Measurements from ENCODE around the gene CDH13. TPM values are rescaled to one million over a fixed set of nuclear protein-coding genes. Genes with fewer than 3 reads are reported as not detected.

CDH13 gene
- total RNA-seq, 1 donor from 2014 or later, result not detected

DNA sequence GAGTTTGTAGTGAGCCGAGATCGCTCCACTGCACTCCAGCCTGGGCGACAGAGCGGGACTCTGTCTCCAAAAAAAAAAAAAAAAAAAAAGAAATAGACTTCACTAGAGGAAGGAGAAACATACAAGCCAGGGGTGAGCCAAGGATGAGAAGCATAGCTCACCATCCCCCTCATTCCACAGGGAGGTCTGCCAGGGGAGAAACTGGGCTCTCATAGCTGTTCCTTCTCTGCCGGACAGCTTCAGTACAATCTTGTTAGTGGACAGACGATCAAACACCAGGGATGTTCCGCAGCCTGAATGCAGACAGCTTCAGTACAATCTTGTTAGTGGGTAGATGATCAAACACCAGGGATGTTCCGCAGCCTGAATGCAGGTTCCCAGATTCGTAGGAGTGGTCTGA lies 509.6 kb downstream of the CDH13 start:
- DNase-seq (no peak), ATAC-seq (ENCODE audit: low read depth) (no peak)
- intact Hi-C loops (cut with micrococcal nuclease), result no loop called here
- Mint-ChIP-seq H3K4me1 (peaks cover 4% of the 10 kb centered on the region), H3K36me3 (ENCODE audit: low read depth) (no peaks in the 10 kb centered on the region), H3K9me3 (peaks cover under 1% of the 10 kb centered on the region), H3K27me3 (no peaks in the 10 kb centered on the region), H3K27ac (no peak overlapping the region), H3K4me3 (no peak overlapping the region)
- TF ChIP-seq, protein P1, sequence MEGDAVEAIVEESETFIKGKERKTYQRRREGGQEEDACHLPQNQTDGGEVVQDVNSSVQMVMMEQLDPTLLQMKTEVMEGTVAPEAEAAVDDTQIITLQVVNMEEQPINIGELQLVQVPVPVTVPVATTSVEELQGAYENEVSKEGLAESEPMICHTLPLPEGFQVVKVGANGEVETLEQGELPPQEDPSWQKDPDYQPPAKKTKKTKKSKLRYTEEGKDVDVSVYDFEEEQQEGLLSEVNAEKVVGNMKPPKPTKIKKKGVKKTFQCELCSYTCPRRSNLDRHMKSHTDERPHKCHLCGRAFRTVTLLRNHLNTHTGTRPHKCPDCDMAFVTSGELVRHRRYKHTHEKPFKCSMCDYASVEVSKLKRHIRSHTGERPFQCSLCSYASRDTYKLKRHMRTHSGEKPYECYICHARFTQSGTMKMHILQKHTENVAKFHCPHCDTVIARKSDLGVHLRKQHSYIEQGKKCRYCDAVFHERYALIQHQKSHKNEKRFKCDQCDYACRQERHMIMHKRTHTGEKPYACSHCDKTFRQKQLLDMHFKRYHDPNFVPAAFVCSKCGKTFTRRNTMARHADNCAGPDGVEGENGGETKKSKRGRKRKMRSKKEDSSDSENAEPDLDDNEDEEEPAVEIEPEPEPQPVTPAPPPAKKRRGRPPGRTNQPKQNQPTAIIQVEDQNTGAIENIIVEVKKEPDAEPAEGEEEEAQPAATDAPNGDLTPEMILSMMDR (IDR thresholded peaks at IDR 0.05), result no peak
- ChIA-PET POLR2A (no interaction called here), CTCF (no interaction called here)

DNA sequence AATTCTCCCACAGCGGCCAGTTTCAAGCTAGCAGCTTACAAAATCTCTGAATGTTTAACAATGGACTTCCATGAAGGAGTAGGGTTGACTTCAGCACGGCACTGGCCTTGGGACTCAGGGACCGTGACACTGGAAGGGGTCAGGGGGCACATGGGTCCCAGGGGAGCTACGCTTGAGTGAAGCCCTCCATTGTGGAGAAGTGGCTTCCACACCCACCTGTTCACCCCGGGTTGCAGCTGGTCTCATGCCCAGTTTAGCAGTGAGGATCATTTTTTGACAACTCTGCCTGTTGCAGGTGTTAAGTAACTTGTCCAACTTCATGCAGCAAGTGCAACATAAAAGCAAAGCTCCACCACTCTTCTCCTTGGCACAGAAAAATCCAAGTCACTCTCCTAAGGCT lies 510.2 kb downstream of the CDH13 start:
- intact Hi-C loops (cut with micrococcal nuclease), result no loop called here
- POLR2A ChIA-PET, result no interaction called here
- Mint-ChIP-seq H3K4me3 (no peak overlapping the region), H3K9me3 (peaks cover 6% of the 10 kb centered on the region), H3K4me1 (peaks cover 4% of the 10 kb centered on the region), H3K27me3 (no peaks in the 10 kb centered on the region), H3K36me3 (ENCODE audit: low read depth) (no peaks in the 10 kb centered on the region), H3K27ac (no peak overlapping the region)
- no peak for DNase-seq
- no peak for ATAC-seq (ENCODE audit: low read depth)
- CTCF ChIA-PET, result no interaction called here
- TF ChIP-seq, protein P1 (IDR thresholded peaks at IDR 0.05), result no peak

DNA sequence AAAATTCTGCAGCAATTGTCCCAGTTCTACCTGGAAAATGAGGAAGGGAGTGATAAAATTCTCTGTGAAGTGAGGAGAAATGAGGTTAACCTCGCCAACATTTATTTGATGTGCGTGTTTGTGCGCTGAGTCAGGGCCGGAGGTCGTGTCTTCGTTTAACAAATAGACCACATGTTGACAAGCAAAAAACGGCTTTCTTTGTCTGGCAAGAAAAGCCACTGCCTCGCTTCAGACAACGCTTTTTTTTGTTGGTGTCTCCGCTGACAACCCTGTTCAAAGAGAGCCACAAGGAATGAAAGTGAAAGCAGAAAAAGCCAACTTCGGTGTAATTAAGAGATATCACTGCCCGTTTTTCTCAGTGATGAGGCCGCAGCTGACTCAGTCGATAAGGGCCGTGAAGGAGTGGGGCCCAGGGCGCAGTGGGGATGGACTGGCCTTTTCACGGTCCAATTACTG lies 510.6 kb downstream of the CDH13 start:
- H3K27ac Mint-ChIP-seq, result no peak overlapping the region
- no peaks in the 10 kb centered on the region for H3K27me3 Mint-ChIP-seq
- CTCF ChIA-PET, result no interaction called here
- H3K9me3 Mint-ChIP-seq, result peaks cover 6% of the 10 kb centered on the region
- intact Hi-C loops (cut with micrococcal nuclease), result no loop called here
- POLR2A ChIA-PET, result no interaction called here
- TF ChIP-seq, protein P1 (IDR thresholded peaks at IDR 0.05), result no peak
- ATAC-seq (ENCODE audit: low read depth) (no peak), DNase-seq (no peak)
- peak overlapping the region; percentile 54 for H3K4me3 Mint-ChIP-seq
- no peaks in the 10 kb centered on the region for H3K36me3 Mint-ChIP-seq (ENCODE audit: low read depth)
- H3K4me1 Mint-ChIP-seq, result peaks cover 4% of the 10 kb centered on the region

DNA sequence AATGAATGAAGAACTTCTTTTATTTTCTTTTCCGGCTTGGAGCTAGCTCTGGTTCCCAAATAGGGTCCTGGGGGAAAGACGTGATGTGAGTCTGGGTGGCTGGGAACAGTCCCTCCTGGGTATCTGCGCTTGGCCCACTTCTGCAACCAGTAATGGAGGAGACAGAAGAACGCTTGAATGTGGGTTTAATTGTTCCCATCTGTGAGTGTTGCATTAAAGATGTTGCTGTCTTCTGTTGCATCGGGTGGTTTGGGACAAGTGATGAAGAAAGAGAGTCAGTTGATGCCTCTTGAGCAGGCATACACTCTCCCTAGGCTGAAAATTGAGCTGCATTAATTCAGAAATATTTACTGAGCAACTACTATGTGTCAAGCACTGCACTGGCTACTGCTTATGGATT lies 511.1 kb downstream of the CDH13 start:
- H3K27ac Mint-ChIP-seq, result no peak overlapping the region
- POLR2A ChIA-PET, result no interaction called here
- H3K4me1 Mint-ChIP-seq, result peaks cover 4% of the 10 kb centered on the region
- ATAC-seq (ENCODE audit: low read depth) (no peak), DNase-seq (no peak)
- H3K36me3 Mint-ChIP-seq (ENCODE audit: low read depth), result no peaks in the 10 kb centered on the region
- no peaks in the 10 kb centered on the region for H3K27me3 Mint-ChIP-seq
- intact Hi-C loops (cut with micrococcal nuclease), result no loop called here
- H3K4me3 Mint-ChIP-seq, result no peak overlapping the region
- H3K9me3 Mint-ChIP-seq, result peaks cover 6% of the 10 kb centered on the region
- CTCF ChIA-PET, result no interaction called here
- TF ChIP-seq, protein P1 (IDR thresholded peaks at IDR 0.05), result no peak

DNA sequence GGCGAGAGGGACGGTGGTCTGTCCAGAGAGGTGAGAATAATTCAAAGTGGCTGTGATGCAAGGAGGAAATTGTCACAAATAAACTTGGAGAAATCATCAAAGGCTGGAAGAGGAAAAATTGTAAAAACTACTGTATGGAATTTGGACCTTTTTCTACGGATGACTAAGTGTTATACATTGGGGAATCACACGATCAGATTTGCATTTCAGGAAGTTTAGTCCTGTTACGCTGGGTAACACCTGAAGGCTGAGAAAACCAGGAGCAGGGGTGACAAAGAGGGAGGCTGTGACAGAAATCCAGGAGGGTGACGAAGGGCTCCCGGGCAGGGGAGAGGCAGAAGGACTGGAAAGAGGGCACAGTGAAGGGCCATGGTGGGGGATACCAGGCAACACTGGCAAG lies 511.7 kb downstream of the CDH13 start:
- Mint-ChIP-seq H3K27ac (no peak overlapping the region), H3K9me3 (peaks cover 6% of the 10 kb centered on the region), H3K4me1 (peaks cover 4% of the 10 kb centered on the region), H3K4me3 (no peak overlapping the region), H3K36me3 (ENCODE audit: low read depth) (no peaks in the 10 kb centered on the region), H3K27me3 (no peaks in the 10 kb centered on the region)
- intact Hi-C loops (cut with micrococcal nuclease), result no loop called here
- TF ChIP-seq, protein P1 (IDR thresholded peaks at IDR 0.05), result no peak
- no peak for ATAC-seq (ENCODE audit: low read depth)
- ChIA-PET CTCF (no interaction called here), POLR2A (no interaction called here)
- DNase-seq, result no peak

All from activated B cell treated with CpG ODN at 0.5 μM for 24 hours (primary cell).